ENCODE data around the gene SOAT2. TPM values are rescaled to one million over a fixed set of nuclear protein-coding genes. Genes with fewer than 3 reads are reported as not detected.

Gene SOAT2
- total and polyA plus RNA-seq, 4 experiments from 2014 or later = 0.20 to 0.85 (median 0.34) TPM

DNA sequence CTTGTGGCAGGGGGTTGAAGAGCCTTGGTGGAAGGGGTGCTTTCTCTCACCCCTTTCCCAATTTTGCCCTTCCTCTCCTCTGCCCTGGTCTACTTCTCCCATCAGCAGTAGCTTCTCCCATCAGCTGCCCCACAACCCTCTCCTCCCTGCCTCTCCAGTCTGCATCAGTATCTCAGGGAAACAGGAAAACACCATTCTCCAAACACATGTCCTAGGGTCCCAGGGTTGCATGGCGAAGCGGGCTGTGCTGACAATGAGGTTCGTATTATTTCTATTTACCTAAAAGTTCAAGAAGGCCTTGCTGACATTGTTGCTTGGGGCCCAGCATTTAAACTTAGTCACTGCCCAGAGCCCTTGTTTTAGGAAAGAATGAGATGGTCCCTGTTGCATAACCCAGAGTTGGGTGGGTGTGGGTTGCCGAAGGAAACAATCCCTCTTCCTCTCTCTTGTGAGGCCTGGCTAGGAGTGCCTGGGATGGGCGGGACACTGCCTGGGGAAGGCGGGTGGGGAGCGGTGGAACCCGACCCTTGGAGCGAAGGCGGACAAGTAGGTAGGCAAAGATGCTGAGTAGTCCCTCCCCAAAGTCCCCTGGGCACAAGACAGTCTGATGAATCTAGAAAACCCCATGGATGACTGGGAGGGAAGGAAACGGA is 7.1 kb upstream of the SOAT2 start:
- H3K4me3 Mint-ChIP-seq = peak overlapping the region in 3 of 8 donors; percentile 4 to 57 (median 44)
- DNase-seq = no peak
- H3K27ac ChIP-seq (ENCODE audit: low read depth, low read length) = no peak overlapping the region
- no peak overlapping the region for H3K4me3 ChIP-seq (ENCODE audit: low read length in 2 of 2)
- ChIA-PET CTCF (ENCODE audit: partially characterized antibody) (interaction anchor here (3.4 to 14.7 kb wide), 2 partner anchors 22 to 58 kb away, joined by 15 to 511 read pairs; partner anchors contain the start of gene SPRYD3), POLR2A (ENCODE audit: partially characterized antibody) (interaction anchor here (4.1 kb wide), 1 partner anchor 17 kb away, joined by 33 read pairs; the partner anchor contains the start of gene SPRYD3)
- no peaks in the 10 kb centered on the region for H3K36me3 Mint-ChIP-seq
- H3K27me3 Mint-ChIP-seq = no peaks in the 10 kb centered on the region
- no peaks in the 10 kb centered on the region for H3K36me3 ChIP-seq (ENCODE audit: insufficient read depth, low read length)
- H3K9me3 Mint-ChIP-seq = no peaks in the 10 kb centered on the region
- peak overlapping the region in 1 of 7 donors; percentile 75 for H3K27ac Mint-ChIP-seq
- intact Hi-C loops (cut with micrococcal nuclease) = loop anchor here (5.0 kb wide), 1 partner anchor 44 kb away; the partner anchor contains the start of gene TNS2
- H3K9me3 ChIP-seq (ENCODE audit: control insufficient read depth in 1 of 2, low read length in 2 of 2) = no peaks in the 10 kb centered on the region
- peaks cover 20 to 33% (median 26%) of the 10 kb centered on the region in 4 donors for H3K4me1 Mint-ChIP-seq
- peaks cover 29% of the 10 kb centered on the region for H3K4me1 ChIP-seq (ENCODE audit: insufficient read depth, low read length)
- H3K27me3 ChIP-seq (ENCODE audit: insufficient read depth, low read length) = no peaks in the 10 kb centered on the region

DNA sequence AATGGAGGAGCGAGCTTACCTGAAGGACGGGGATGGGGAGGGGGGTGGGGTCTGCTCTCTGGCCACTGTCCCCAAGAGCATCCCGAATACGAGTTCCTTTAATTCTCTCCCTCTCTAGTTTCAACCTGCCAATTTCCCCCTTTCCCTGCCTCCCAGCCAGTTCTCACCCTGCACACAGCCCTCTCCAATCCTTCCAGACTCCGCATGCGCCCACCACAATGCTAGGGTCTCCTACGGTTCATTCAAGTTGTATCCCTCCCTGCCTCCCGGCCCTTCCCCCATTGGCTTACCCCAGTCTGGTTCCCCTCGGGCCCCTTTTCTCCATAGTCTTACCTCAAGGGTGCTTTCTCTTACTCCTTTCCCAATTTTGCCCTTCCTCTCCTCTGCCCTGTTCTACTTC is 6.5 kb upstream of the SOAT2 start:
- Mint-ChIP-seq H3K4me3 (peak overlapping the region; percentile 72 to 91 (median 80)), H3K9me3 (no peaks in the 10 kb centered on the region), H3K27me3 (no peaks in the 10 kb centered on the region), H3K36me3 (no peaks in the 10 kb centered on the region), H3K4me1 (peaks cover 20 to 36% (median 27%) of the 10 kb centered on the region in 4 donors), H3K27ac (peak overlapping the region in 4 of 7 donors; percentile 30 to 79 (median 72))
- intact Hi-C loops (cut with micrococcal nuclease) = loop anchor here (5.0 kb wide), 1 partner anchor 44 kb away; the partner anchor contains the start of gene TNS2
- DNase-seq = no peak
- Histone ChIP-seq H3K9me3 (ENCODE audit: control insufficient read depth in 1 of 2, low read length in 2 of 2) (no peaks in the 10 kb centered on the region), H3K27me3 (ENCODE audit: insufficient read depth, low read length) (no peaks in the 10 kb centered on the region), H3K27ac (ENCODE audit: low read depth, low read length) (no peak overlapping the region), H3K36me3 (ENCODE audit: insufficient read depth, low read length) (no peaks in the 10 kb centered on the region), H3K4me1 (ENCODE audit: insufficient read depth, low read length) (peaks cover 29% of the 10 kb centered on the region), H3K4me3 (ENCODE audit: low read length in 2 of 2) (no peak overlapping the region)
- POLR2A ChIA-PET (ENCODE audit: partially characterized antibody) = interaction anchor here (1.6 to 4.1 kb wide), 3 partner anchors 17 to 36 kb away, joined by 5 to 33 read pairs (median 26); partner anchors contain the start of gene SPRYD3
- CTCF ChIA-PET (ENCODE audit: partially characterized antibody) = interaction anchor here (3.4 to 14.7 kb wide), 2 partner anchors 23 to 58 kb away, joined by 15 to 511 read pairs; partner anchors contain the start of gene SPRYD3

DNA sequence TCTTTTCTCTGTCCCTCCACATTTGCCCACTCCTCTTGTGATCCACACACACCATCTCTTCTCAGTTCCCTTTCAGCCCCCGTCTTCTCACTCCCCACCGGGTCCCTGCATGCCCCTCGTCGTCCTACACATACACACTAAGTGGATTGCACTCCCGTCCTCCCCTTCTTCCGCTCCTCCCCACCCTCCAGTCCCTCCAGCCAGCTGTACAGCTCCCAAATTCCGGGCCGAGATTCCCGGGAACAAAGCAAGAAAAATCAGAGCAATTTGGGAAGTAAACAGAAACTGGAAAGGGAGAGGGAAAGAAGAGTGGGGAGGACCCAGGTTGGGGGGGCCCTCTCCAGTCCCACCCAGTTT is 6.1 kb upstream of the SOAT2 start:
- Mint-ChIP-seq H3K4me1 (peaks cover 20 to 39% (median 29%) of the 10 kb centered on the region in 4 donors), H3K4me3 (peak overlapping the region; percentile 72 to 91 (median 80)), H3K9me3 (no peaks in the 10 kb centered on the region), H3K36me3 (no peaks in the 10 kb centered on the region), H3K27ac (peak overlapping the region in 5 of 7 donors; percentile 18 to 79 (median 70)), H3K27me3 (no peaks in the 10 kb centered on the region)
- no peaks in the 10 kb centered on the region for H3K36me3 ChIP-seq (ENCODE audit: insufficient read depth, low read length)
- no peaks in the 10 kb centered on the region for H3K27me3 ChIP-seq (ENCODE audit: insufficient read depth, low read length)
- no peak for DNase-seq
- H3K9me3 ChIP-seq (ENCODE audit: control insufficient read depth in 1 of 2, low read length in 2 of 2) = no peaks in the 10 kb centered on the region
- peaks cover 32% of the 10 kb centered on the region for H3K4me1 ChIP-seq (ENCODE audit: insufficient read depth, low read length)
- POLR2A ChIA-PET (ENCODE audit: partially characterized antibody) = interaction anchor here (1.0 to 4.1 kb wide), 8 partner anchors 11 to 43 kb away, joined by 3 to 33 read pairs (median 6); partner anchors contain the start of gene SPRYD3
- CTCF ChIA-PET (ENCODE audit: partially characterized antibody) = interaction anchor here (1.2 to 14.7 kb wide), 3 partner anchors 23 to 235 kb away, joined by 3 to 511 read pairs (median 15); partner anchors contain the start of gene SPRYD3
- H3K4me3 ChIP-seq (ENCODE audit: low read length in 2 of 2) = peak overlapping the region in 1 of 2 donors; percentile 46
- H3K27ac ChIP-seq (ENCODE audit: low read depth, low read length) = peak overlapping the region; percentile 16
- intact Hi-C loops (cut with micrococcal nuclease) = loop anchor here (5.0 kb wide), 1 partner anchor 45 kb away; the partner anchor contains the start of gene TNS2

DNA sequence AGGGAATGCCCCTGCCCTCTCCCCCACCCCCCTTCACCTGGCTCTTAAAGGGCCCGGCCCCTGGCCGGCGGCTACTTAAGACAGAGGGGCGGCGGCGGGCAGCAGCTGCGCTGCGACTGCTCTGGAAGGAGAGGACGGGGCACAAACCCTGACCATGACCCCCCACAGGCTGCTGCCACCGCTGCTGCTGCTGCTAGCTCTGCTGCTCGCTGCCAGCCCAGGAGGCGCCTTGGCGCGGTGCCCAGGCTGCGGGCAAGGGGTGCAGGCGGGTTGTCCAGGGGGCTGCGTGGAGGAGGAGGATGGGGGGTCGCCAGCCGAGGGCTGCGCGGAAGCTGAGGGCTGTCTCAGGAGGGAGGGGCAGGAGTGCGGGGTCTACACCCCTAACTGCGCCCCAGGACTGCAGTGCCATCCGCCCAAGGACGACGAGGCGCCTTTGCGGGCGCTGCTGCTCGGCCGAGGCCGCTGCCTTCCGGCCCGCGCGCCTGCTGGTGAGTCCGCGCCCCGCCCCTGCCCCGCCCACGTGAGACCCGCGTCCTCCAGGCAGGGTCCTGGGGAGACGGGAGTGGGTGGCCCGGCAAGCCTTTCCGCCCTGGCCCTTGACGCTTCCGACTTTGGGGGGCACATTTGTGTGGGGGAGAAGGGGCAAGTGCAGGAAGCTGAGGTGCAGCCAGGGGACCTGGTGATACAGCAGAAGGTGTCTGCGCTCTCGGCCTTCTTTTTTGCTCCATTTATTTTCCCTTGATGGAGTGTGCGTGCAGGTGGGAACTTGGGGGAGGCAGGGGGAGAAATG is 5.5 kb upstream of the SOAT2 start, which contains the start of gene IGFBP6:
Gene IGFBP6, plus strand, starts transcription at position 104 of the 790 bp plus-strand sequence. Its CDS starts 51 bp downstream, at position 155.
- Histone ChIP-seq H3K27me3 (ENCODE audit: insufficient read depth, low read length) (no peaks in the 10 kb centered on the region), H3K4me3 (ENCODE audit: low read length in 2 of 2) (peak within 1 kb of the TSS; percentile 36 to 46), H3K36me3 (ENCODE audit: insufficient read depth, low read length) (no peaks in the 10 kb centered on the region), H3K9me3 (ENCODE audit: control insufficient read depth in 1 of 2, low read length in 2 of 2) (no peaks in the 10 kb centered on the region), H3K4me1 (ENCODE audit: insufficient read depth, low read length) (peaks cover 38% of the 10 kb centered on the region), H3K27ac (ENCODE audit: low read depth, low read length) (peak within 1 kb of the TSS; percentile 16)
- intact Hi-C loops (cut with micrococcal nuclease) = loop anchor here (5.0 kb wide), 1 partner anchor 45 kb away; the partner anchor contains the start of gene TNS2
- Mint-ChIP-seq H3K9me3 (no peaks in the 10 kb centered on the region), H3K36me3 (peaks cover 0 to under 1% of the 10 kb centered on the region in 2 donors), H3K4me3 (peak within 1 kb of the TSS; percentile 82 to 93 (median 86)), H3K27me3 (no peaks in the 10 kb centered on the region), H3K27ac (peak within 1 kb of the TSS; percentile 61 to 93 (median 85)), H3K4me1 (peaks cover 24 to 44% (median 34%) of the 10 kb centered on the region in 4 donors)
- CTCF ChIA-PET (ENCODE audit: partially characterized antibody) = interaction anchor here (0.8 to 14.7 kb wide), 5 partner anchors 14 to 235 kb away, joined by 3 to 511 read pairs (median 3); partner anchors contain the start of gene SPRYD3
- POLR2A ChIA-PET (ENCODE audit: partially characterized antibody) = interaction anchor here (1.0 to 4.1 kb wide), 12 partner anchors 12 to 202 kb away, joined by 3 to 33 read pairs (median 6); partner anchors contain the start of genes CSAD, MYG1, SPRYD3 and ZNF740
- peak; percentile 51 to 65 (median 54) for DNase-seq

DNA sequence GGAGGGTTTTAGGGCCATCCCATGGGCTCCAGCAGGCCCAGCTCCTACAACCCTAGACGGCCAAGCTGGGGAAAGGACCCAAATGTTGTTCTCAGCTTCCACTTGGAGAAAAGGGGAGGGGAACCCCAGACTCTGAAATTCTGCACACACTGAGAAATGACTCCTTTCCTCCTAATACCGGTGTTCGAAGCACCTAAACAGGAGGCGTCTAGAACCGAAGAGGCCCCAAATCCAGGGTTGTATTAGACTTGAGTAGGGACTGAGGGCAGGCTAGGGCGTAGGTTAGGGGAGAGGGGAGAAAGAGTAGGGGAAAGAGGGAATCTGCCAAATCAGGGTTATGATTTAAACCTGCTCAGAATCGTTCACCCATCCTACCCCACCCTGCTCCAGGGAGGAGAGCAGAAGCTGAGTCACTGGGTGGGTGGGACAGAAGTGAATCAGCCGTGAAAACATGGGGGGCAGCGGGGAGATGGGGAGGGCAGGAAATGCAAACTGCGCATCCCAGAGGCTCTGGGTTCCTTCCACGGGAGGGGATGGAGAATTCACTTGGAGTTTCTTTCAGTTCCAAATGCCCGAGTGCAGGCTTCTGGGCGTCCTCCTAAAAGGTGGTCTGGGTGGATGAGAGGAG is 4.8 kb upstream of the SOAT2 start:
- peak overlapping the region; percentile 82 to 93 (median 86) for H3K4me3 Mint-ChIP-seq
- intact Hi-C loops (cut with micrococcal nuclease) = loop anchor here (5.0 kb wide), 1 partner anchor 46 kb away; the partner anchor contains the start of gene TNS2
- H3K27ac Mint-ChIP-seq = peak overlapping the region; percentile 61 to 93 (median 85)
- no peak for DNase-seq
- H3K4me1 ChIP-seq (ENCODE audit: insufficient read depth, low read length) = peaks cover 45% of the 10 kb centered on the region
- H3K9me3 Mint-ChIP-seq = no peaks in the 10 kb centered on the region
- ChIA-PET POLR2A (ENCODE audit: partially characterized antibody) (interaction anchor here (1.0 to 4.1 kb wide), 14 partner anchors 13 to 201 kb away, joined by 3 to 33 read pairs (median 6); partner anchors contain the start of genes CSAD, MYG1, SPRYD3 and ZNF740), CTCF (ENCODE audit: partially characterized antibody) (interaction anchor here (0.7 to 14.7 kb wide), 16 partner anchors 8 to 247 kb away, joined by 3 to 511 read pairs (median 4); partner anchors contain the start of gene SPRYD3)
- no peaks in the 10 kb centered on the region for H3K9me3 ChIP-seq (ENCODE audit: control insufficient read depth in 1 of 2, low read length in 2 of 2)
- H3K27ac ChIP-seq (ENCODE audit: low read depth, low read length) = peak overlapping the region; percentile 16
- peak overlapping the region in 1 of 2 donors; percentile 46 for H3K4me3 ChIP-seq (ENCODE audit: low read length in 2 of 2)
- H3K4me1 Mint-ChIP-seq = peaks cover 31 to 51% (median 41%) of the 10 kb centered on the region in 4 donors
- no peaks in the 10 kb centered on the region for H3K36me3 ChIP-seq (ENCODE audit: insufficient read depth, low read length)
- no peaks in the 10 kb centered on the region for H3K27me3 Mint-ChIP-seq
- peaks cover 0 to 2% of the 10 kb centered on the region in 2 donors for H3K36me3 Mint-ChIP-seq
- no peaks in the 10 kb centered on the region for H3K27me3 ChIP-seq (ENCODE audit: insufficient read depth, low read length)
